HUES64 (cell line): ENCODE data around the gene CRAMP1.
"Not testable (repeated sequence)": the region's sequence is repeated elsewhere in the genome, so short reads cannot be mapped to it uniquely, and the experiment has no call there.

Experiments used
- H3K27ac ChIP-seq: 2 replicates; pipeline ENCODE4 v1.7.0; 2013; ENCODE audit warnings: low read depth, low read length, inconsistent platforms
- H3K27me3 ChIP-seq: 2 replicates; pipeline ENCODE4 v1.6.1; 2013; ENCODE audit warnings: mild to moderate bottlenecking, low read length; ENCODE audit not compliant: insufficient read depth
- H3K36me3 ChIP-seq: 2 replicates; pipeline ENCODE4 v1.6.1; 2013; ENCODE audit warnings: mild to moderate bottlenecking, low read length; ENCODE audit not compliant: insufficient read depth
- H3K4me1 ChIP-seq: 2 replicates; pipeline ENCODE4 v1.6.1; 2013; ENCODE audit warnings: mild to moderate bottlenecking, low read length, moderate library complexity; ENCODE audit not compliant: insufficient read depth
- H3K4me3 ChIP-seq: 2 replicates; pipeline ENCODE4 v1.5.1; 2013; ENCODE audit warnings: mild to moderate bottlenecking, low read length, moderate library complexity
- H3K9ac ChIP-seq: 2 replicates; pipeline ENCODE4 v1.6.1; 2013; ENCODE audit warnings: mild to moderate bottlenecking, low read depth, low read length
- H3K9me3 ChIP-seq: 2 replicates; pipeline ENCODE4 v1.6.1; 2013; ENCODE audit warnings: low read depth, low read length; ENCODE audit not compliant: insufficient read depth
- WGBS: fragments of 150-250, 120-280 bp; methylation state at CpG from one replicate; pipeline ENCODE4 v1.1.7; 2013; ENCODE audit warnings: missing lambda C conversion rate; 5-methylcytosine and 5-hydroxymethylcytosine counted together

Gene CRAMP1

GRCh38 chr16:1688807-1689560, 76.8 kb downstream of the CRAMP1 start:
- Histone ChIP-seq H3K27me3 (no peaks in the 10 kb centered on the region), H3K9ac (no peak overlapping the region; the same call in 1 of the 2 replicates), H3K36me3 (peaks cover 97% of the 10 kb centered on the region), H3K27ac (no peak overlapping the region; the same call in 1 of the 2 replicates), H3K9me3 (no peaks in the 10 kb centered on the region), H3K4me1 (peaks cover 6% of the 10 kb centered on the region; the same call in 1 of the 2 replicates), H3K4me3 (no peak overlapping the region)
- 90% methylated on average over 10 of the region's 10 CpGs for WGBS

- Histone ChIP-seq H3K36me3 (peaks cover 97% of the 10 kb centered on the region), H3K9me3 (no peaks in the 10 kb centered on the region), H3K27ac (no peak overlapping the region), H3K4me3 (no peak overlapping the region), H3K9ac (no peak overlapping the region), H3K27me3 (no peaks in the 10 kb centered on the region), H3K4me1 (peaks cover 6% of the 10 kb centered on the region; the same call in 1 of the 2 replicates)
- WGBS, result 96% methylated on average over 13 of the region's 13 CpGs
Observed at GRCh38 chr16:1689853-1690252, 77.7 kb downstream of the CRAMP1 start.

- Histone ChIP-seq H3K4me3 (no peak overlapping the region), H3K27ac (no peak overlapping the region), H3K27me3 (no peaks in the 10 kb centered on the region), H3K9me3 (no peaks in the 10 kb centered on the region), H3K4me1 (peaks cover 6% of the 10 kb centered on the region; the same call in 1 of the 2 replicates), H3K9ac (no peak overlapping the region), H3K36me3 (peaks cover 96% of the 10 kb centered on the region)
- WGBS, result 93% methylated on average over 1 of the region's 1 CpG
Observed at GRCh38 chr16:1690810-1691209, 78.7 kb downstream of the CRAMP1 start.

GRCh38 chr16:1691276-1691675, 79.1 kb downstream of the CRAMP1 start:
- H3K27ac ChIP-seq, result no peak overlapping the region
- peaks cover 97% of the 10 kb centered on the region for H3K36me3 ChIP-seq
- peaks cover 6% of the 10 kb centered on the region; the same call in 1 of the 2 replicates for H3K4me1 ChIP-seq
- H3K9me3 ChIP-seq, result no peaks in the 10 kb centered on the region
- H3K9ac ChIP-seq, result no peak overlapping the region
- H3K4me3 ChIP-seq, result no peak overlapping the region
- H3K27me3 ChIP-seq, result no peaks in the 10 kb centered on the region

GRCh38 chr16:1691956-1692355, 79.8 kb downstream of the CRAMP1 start:
- peaks cover 6% of the 10 kb centered on the region; the same call in 1 of the 2 replicates for H3K4me1 ChIP-seq
- H3K36me3 ChIP-seq, result peaks cover 97% of the 10 kb centered on the region
- H3K9me3 ChIP-seq, result no peaks in the 10 kb centered on the region
- 96% methylated on average over 21 of the region's 21 CpGs for WGBS
- H3K9ac ChIP-seq, result no peak overlapping the region
- no peak overlapping the region for H3K27ac ChIP-seq
- no peaks in the 10 kb centered on the region for H3K27me3 ChIP-seq
- H3K4me3 ChIP-seq, result no peak overlapping the region

- Histone ChIP-seq H3K36me3 (peaks cover 98% of the 10 kb centered on the region), H3K4me1 (no peaks in the 10 kb centered on the region), H3K9me3 (no peaks in the 10 kb centered on the region), H3K4me3 (no peak overlapping the region), H3K27me3 (no peaks in the 10 kb centered on the region), H3K9ac (no peak overlapping the region), H3K27ac (no peak overlapping the region)
- WGBS, result 96% methylated on average over 5 of the region's 5 CpGs
Observed at GRCh38 chr16:1696863-1697262, 84.7 kb downstream of the CRAMP1 start.

- Histone ChIP-seq H3K27me3 (no peaks in the 10 kb centered on the region), H3K36me3 (peaks cover 92% of the 10 kb centered on the region)
Observed at GRCh38 chr16:1698680-1699079, 86.5 kb downstream of the CRAMP1 start.

GRCh38 chr16:1700246-1700645, 88.1 kb downstream of the CRAMP1 start:
- no peaks in the 10 kb centered on the region for H3K9me3 ChIP-seq
- 97% methylated on average over 3 of the region's 3 CpGs for WGBS
- no peak overlapping the region for H3K27ac ChIP-seq
- no peak overlapping the region for H3K4me3 ChIP-seq
- H3K36me3 ChIP-seq, result peaks cover 77% of the 10 kb centered on the region
- H3K9ac ChIP-seq, result no peak overlapping the region
- H3K27me3 ChIP-seq, result no peaks in the 10 kb centered on the region
- no peaks in the 10 kb centered on the region for H3K4me1 ChIP-seq

More at GRCh38 chr16:1698680-1699079, 86.5 kb downstream of the CRAMP1 start:
- no peaks in the 10 kb centered on the region for H3K4me1 ChIP-seq
- no peak overlapping the region for H3K9ac ChIP-seq
- H3K27ac ChIP-seq, result no peak overlapping the region
- H3K4me3 ChIP-seq, result no peak overlapping the region
- WGBS, result 94% methylated on average over 10 of the region's 10 CpGs
- H3K9me3 ChIP-seq, result no peaks in the 10 kb centered on the region

- Histone ChIP-seq H3K27me3 (no peaks in the 10 kb centered on the region), H3K4me1 (no peaks in the 10 kb centered on the region), H3K27ac (no peak overlapping the region), H3K9me3 (no peaks in the 10 kb centered on the region), H3K9ac (no peak overlapping the region), H3K36me3 (peaks cover 67% of the 10 kb centered on the region), H3K4me3 (no peak overlapping the region)
- WGBS, result 96% methylated on average over 5 of the region's 6 CpGs
Observed at GRCh38 chr16:1701216-1701878, 89.2 kb downstream of the CRAMP1 start.

GRCh38 chr16:1705324-1705687, 93.1 kb downstream of the CRAMP1 start:
- H3K27me3 ChIP-seq, H3K9me3 ChIP-seq, H3K4me1 ChIP-seq: not testable (repeated sequence)
- Histone ChIP-seq H3K36me3 (peaks cover 28% of the 10 kb centered on the region), H3K27ac (peak overlapping the region; percentile 90), H3K4me3 (peak overlapping the region; percentile 95), H3K9ac (peak overlapping the region; percentile 87)
- 1% methylated on average over 16 of the region's 16 CpGs for WGBS

GRCh38 chr16:1705688-1706385, 93.7 kb downstream of the CRAMP1 start, which contains the start of gene MAPK8IP3:
TSS of gene MAPK8IP3 (plus strand) at chr16:1706195. CDS start at chr16:1706340, 145 bp downstream.
- under 1% methylated on average over 79 of the region's 79 CpGs for WGBS
- 0 out of 2 replicates have a peak, but pooled peaks cover 9% of the 10 kb centered on the region for H3K4me1 ChIP-seq

More at GRCh38 chr16:1705688-1706385, 93.7 kb downstream of the CRAMP1 start, which contains the start of gene MAPK8IP3:
- H3K27me3 ChIP-seq, result no peaks in the 10 kb centered on the region
- peak within 1 kb of the TSS; percentile 87 for H3K9ac ChIP-seq
- peaks cover 22% of the 10 kb centered on the region for H3K36me3 ChIP-seq
- H3K4me3 ChIP-seq, result peak within 1 kb of the TSS; percentile 95
- H3K9me3 ChIP-seq, result no peaks in the 10 kb centered on the region
- H3K27ac ChIP-seq, result peak within 1 kb of the TSS; percentile 90
